Astrocyte of the spinal cord (primary cell): ENCODE results near the gene ITGB8.

Experiments
- DNase-seq: peaks from one replicate; pipeline ENCODE4 v3.0.0; 2011; ENCODE audit warnings: low read depth, low spot score
- H3K4me3 ChIP-seq: 2 replicates; pipeline ENCODE4 v1.5.1; 2011; ENCODE audit warnings: low read depth, mild to moderate bottlenecking, low read length, moderate library complexity
- CTCF ChIP-seq: IDR thresholded peaks from 2 replicates; pipeline ENCODE4 v1.5.1; 2012; ENCODE audit warnings: low read depth, mild to moderate bottlenecking, low read length, inconsistent platforms
- in situ Hi-C: cut with HindIII; loops from 2 replicates; pipeline ENCODE4 v1.10.0; 2017; ENCODE audit warnings: low sequenced_read_pairs

ITGB8 gene

GRCh38 chr7:20435305-20435704 lies 104.6 kb downstream of the ITGB8 start:
- no peak for TF ChIP-seq CTCF
- in situ Hi-C loops: no loop called here
- no peak for DNase-seq
- no peak overlapping the region for H3K4me3 ChIP-seq

GRCh38 chr7:20438248-20438647 lies 107.5 kb downstream of the ITGB8 start:
- in situ Hi-C loops: no loop called here
- no peak overlapping the region for H3K4me3 ChIP-seq
- DNase-seq: no peak
- no peak for TF ChIP-seq CTCF

- no peak for TF ChIP-seq CTCF
- no peak overlapping the region for H3K4me3 ChIP-seq
- in situ Hi-C loops: no loop called here
- DNase-seq: no peak
Observed at GRCh38 chr7:20438694-20439376, 108.1 kb downstream of the ITGB8 start.

GRCh38 chr7:20439416-20440185 lies 108.9 kb downstream of the ITGB8 start:
- TF ChIP-seq CTCF: no peak
- H3K4me3 ChIP-seq: no peak overlapping the region

GRCh38 chr7:20440472-20441105 lies 109.9 kb downstream of the ITGB8 start:
- no peak overlapping the region for H3K4me3 ChIP-seq
- in situ Hi-C loops: no loop called here
- peak; percentile 36 for DNase-seq
- TF ChIP-seq CTCF: peak; percentile 58

More at GRCh38 chr7:20439416-20440185, 108.9 kb downstream of the ITGB8 start:
- in situ Hi-C loops: no loop called here
- DNase-seq: no peak

GRCh38 chr7:20441346-20441745 lies 110.6 kb downstream of the ITGB8 start:
- no peak overlapping the region for H3K4me3 ChIP-seq
- DNase-seq: no peak
- in situ Hi-C loops: no loop called here
- no peak for TF ChIP-seq CTCF
